CD4-positive, alpha-beta T cell (primary cell): ENCODE results near the gene STAM2. TPM values are rescaled to one million over a fixed set of nuclear protein-coding genes. Genes with fewer than 3 reads are reported as not detected.

Experiments used
- ATAC-seq: fragments of 200-7000 bp; cut with Tn5 transposase; one replicate; pipeline ENCODE4 v1.10.0; 2022; ENCODE audit warnings: mild to moderate bottlenecking; ENCODE audit not compliant: poor library complexity
- CTCF ChIA-PET: fragments of 350-600 bp; sonication (Branson Sonifier 250); formaldehyde crosslinking; loops from one replicate; lab custom pipeline; 2021; ENCODE audit warnings: antibody characterized with exemption, inconsistent platforms; lab: Charles Lee
- POLR2A ChIA-PET: fragments of 350-600 bp; sonication (Branson Sonifier 250); formaldehyde crosslinking; loops from one replicate; lab custom pipeline; 2021; ENCODE audit warnings: antibody characterized with exemption, inconsistent platforms; lab: Charles Lee
- DNase-seq, 14 experiments: peaks; one replicate each; pipeline ENCODE4 v3.0.0-alpha.2; 2013 to 2020; ENCODE audit warnings: mixed read lengths in 2 of 14
- H3K27ac ChIP-seq, 2 donors: one replicate each; pipeline versions ENCODE4 v1.5.1 to v1.7.0; 2013; ENCODE audit warnings: low read length in 2 of 2, low read depth in 1 of 2, mild to moderate bottlenecking in 1 of 2
- H3K27me3 ChIP-seq, 2 experiments: 1 replicate in 1 of 2; 2 replicates in 1 of 2; pipeline versions ENCODE4 v1.6.1 to v1.7.0; 2013; ENCODE audit warnings: low read length in 2 of 2, control low read depth in 1 of 2, mild to moderate bottlenecking in 1 of 2, moderate library complexity in 1 of 2; ENCODE audit not compliant: insufficient read depth in 2 of 2, control insufficient read depth in 1 of 2
- H3K36me3 ChIP-seq: one replicate; pipeline ENCODE4 v1.6.1; 2013; ENCODE audit warnings: low read length, control low read depth; ENCODE audit not compliant: insufficient read depth
- H3K4me1 ChIP-seq: one replicate; pipeline ENCODE4 v1.6.1; 2013; ENCODE audit warnings: low read length, control low read depth; ENCODE audit not compliant: insufficient read depth
- H3K4me3 ChIP-seq: one replicate; pipeline ENCODE4 v1.5.1; 2013; ENCODE audit warnings: mild to moderate bottlenecking, low read length, moderate library complexity
- H3K9me3 ChIP-seq, 2 experiments: 1 replicate in 1 of 2; 2 replicates in 1 of 2; pipeline versions ENCODE4 v1.6.1 to v1.7.0; 2013; ENCODE audit warnings: low read length in 2 of 2, mild to moderate bottlenecking in 2 of 2, control low read depth in 1 of 2, moderate library complexity in 1 of 2; ENCODE audit not compliant: control insufficient read depth in 1 of 2, insufficient read depth in 1 of 2
- H3K27ac Mint-ChIP-seq: one replicate; pipeline ENCODE4 v1.8.0; 2020; ENCODE audit warnings: mixed read lengths
- H3K27me3 Mint-ChIP-seq: one replicate; pipeline ENCODE4 v1.8.0; 2021; ENCODE audit warnings: mixed read lengths
- H3K36me3 Mint-ChIP-seq: one replicate; pipeline ENCODE4 v1.8.0; 2021; ENCODE audit warnings: low read depth, mixed read lengths
- H3K4me1 Mint-ChIP-seq: one replicate; pipeline ENCODE4 v1.8.0; 2021; ENCODE audit warnings: low read depth, mixed read lengths
- H3K4me3 Mint-ChIP-seq: one replicate; pipeline ENCODE4 v1.8.0; 2020; ENCODE audit warnings: mild to moderate bottlenecking, mixed read lengths
- H3K9me3 Mint-ChIP-seq: one replicate; pipeline ENCODE4 v1.8.0; 2020; ENCODE audit warnings: mixed read lengths
- intact Hi-C, 2 experiments: fragments of 100-400 bp; cut with DNase I in 1 of 2; cut with micrococcal nuclease in 1 of 2; formaldehyde crosslinking; loops; one replicate each; pipeline versions ENCODE4 v1.15.1 to v1.9.0; 2023 to 2025; cut with DNase I, micrococcal nuclease
- polyA plus RNA-seq, 2 donors: library from polyadenylated mRNA; unstranded; fragments of 120-200 nt; gene quantifications; one replicate each; pipeline ENCODE4 v1.2.1, GENCODE V29; 2013
- total RNA-seq, 174 experiments: library from RNA in 2 of 174; stranded (reverse) in 2 of 174; gene quantifications; one replicate each; pipeline ENCODE4 v1.2.3 and lab custom pipeline; 2021 to 2026
- TF ChIP-seq, protein P1 (sequence below): fragments of 200-600 bp; IDR thresholded peaks from one replicate; pipeline ENCODE4 v1.8.0; 2022; ENCODE audit warnings: antibody characterized with exemption, mild to moderate bottlenecking

STAM2 gene
- total RNA-seq (1 to 10 TPM; 4.1 to 4.9 TPM), total RNA-seq (lab: John Stamatoyannopoulos, UW) (11.8 to 70.4 (median 43.6) reads per million in 172 experiments)
- polyA plus RNA-seq (2013, experiment 1 of 2) = 13.6 TPM
- 13.4 TPM for polyA plus RNA-seq (2013, experiment 2 of 2)

DNA sequence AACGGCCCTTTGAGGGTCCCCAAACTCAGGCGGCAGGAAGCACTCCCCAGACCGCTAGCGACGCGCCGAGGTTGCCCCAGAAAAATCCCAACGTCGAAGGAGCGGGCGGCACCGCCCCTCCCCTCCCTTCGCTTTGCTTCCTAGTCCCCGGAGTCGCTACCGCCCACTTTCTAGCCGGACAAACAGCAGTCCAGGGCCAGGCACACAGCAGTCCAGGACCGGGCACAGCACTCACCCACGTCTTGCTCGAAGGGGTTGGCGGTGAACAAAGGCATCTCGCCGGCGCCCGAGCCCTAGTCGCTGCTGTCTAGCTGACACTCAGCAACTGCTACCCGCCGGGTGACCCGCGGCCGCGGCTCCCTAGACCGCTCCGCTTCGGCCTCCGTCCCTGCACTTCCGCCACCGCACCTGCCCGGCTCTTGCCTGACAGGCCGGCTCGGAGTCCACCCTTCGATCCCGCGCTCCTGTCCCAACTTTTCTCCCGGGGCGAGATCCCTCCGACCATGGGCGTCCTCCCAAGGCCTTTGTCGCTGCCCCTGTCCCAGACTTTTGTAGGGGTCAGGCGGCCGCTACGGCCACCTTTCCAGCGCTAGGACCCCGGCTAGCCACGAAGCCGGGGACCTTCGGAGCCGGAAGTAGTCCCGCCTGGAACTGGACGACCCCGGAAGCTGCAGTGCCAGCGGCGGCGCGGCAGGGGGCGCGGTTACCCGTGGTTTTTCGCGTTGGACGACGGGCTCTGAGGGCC is at the start of gene STAM2:
STAM2 (minus strand) TSS at position 396 of the 745 bp plus-strand sequence; CDS start at position 275, 121 bp downstream.
- peak within 1 kb of the TSS; percentile 98 for H3K4me3 ChIP-seq
- intact Hi-C loops = loop anchor here (1.0 to 10.0 kb wide), 6 partner anchors 139 to 1342 kb away; partner anchors contain the start of genes ARL6IP6 (in 2 of the 2) and ARL5A (in 1 of the 2)
- H3K9me3 ChIP-seq = no peaks in the 10 kb centered on the region
- ChIA-PET CTCF (interaction anchor here (0.7 to 2.0 kb wide), 13 partner anchors 10 to 567 kb away, joined by 3 to 18 read pairs (median 4); partner anchors contain the start of gene PRPF40A), POLR2A (interaction anchor here (0.9 to 2.9 kb wide), 9 partner anchors 8 to 915 kb away, joined by 3 to 25 read pairs (median 3); partner anchors contain the start of genes ARL5A, ARL6IP6 and PRPF40A)
- no peaks in the 10 kb centered on the region for H3K27me3 ChIP-seq
- Mint-ChIP-seq H3K4me3 (peak within 1 kb of the TSS; percentile 98), H3K36me3 (peaks cover 21% of the 10 kb centered on the region), H3K27ac (peak within 1 kb of the TSS; percentile 98), H3K4me1 (peaks cover 48% of the 10 kb centered on the region), H3K9me3 (no peaks in the 10 kb centered on the region), H3K27me3 (no peaks in the 10 kb centered on the region)
- no peaks in the 10 kb centered on the region for H3K36me3 ChIP-seq
- TF ChIP-seq, protein P1, sequence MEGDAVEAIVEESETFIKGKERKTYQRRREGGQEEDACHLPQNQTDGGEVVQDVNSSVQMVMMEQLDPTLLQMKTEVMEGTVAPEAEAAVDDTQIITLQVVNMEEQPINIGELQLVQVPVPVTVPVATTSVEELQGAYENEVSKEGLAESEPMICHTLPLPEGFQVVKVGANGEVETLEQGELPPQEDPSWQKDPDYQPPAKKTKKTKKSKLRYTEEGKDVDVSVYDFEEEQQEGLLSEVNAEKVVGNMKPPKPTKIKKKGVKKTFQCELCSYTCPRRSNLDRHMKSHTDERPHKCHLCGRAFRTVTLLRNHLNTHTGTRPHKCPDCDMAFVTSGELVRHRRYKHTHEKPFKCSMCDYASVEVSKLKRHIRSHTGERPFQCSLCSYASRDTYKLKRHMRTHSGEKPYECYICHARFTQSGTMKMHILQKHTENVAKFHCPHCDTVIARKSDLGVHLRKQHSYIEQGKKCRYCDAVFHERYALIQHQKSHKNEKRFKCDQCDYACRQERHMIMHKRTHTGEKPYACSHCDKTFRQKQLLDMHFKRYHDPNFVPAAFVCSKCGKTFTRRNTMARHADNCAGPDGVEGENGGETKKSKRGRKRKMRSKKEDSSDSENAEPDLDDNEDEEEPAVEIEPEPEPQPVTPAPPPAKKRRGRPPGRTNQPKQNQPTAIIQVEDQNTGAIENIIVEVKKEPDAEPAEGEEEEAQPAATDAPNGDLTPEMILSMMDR = peak; percentile 96
- ATAC-seq (peak; percentile 85), DNase-seq (peak; percentile 81 to 96 (median 92))
- H3K4me1 ChIP-seq = peaks cover 18% of the 10 kb centered on the region
- H3K27ac ChIP-seq = peak within 1 kb of the TSS; percentile 94 to 97

DNA sequence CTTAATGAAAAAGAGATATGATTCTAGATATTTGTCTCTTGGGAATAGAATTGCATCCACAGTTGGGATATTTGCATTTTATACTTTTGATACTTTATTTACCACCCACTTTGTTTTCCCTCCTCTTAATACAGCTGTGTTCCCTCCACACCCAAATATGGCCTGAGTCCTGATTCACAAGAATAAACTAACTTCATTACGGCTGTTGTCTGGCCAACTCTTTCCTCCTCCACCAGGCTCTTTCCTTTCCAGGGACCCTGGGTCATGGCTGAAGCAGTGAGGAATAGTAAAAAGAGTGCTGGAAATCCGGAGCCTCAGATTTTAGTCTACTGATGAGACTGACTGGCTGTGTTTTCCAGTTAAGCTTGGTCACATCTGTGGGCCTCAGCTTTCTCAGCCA is 48.4 kb upstream of the STAM2 start:
- ChIA-PET POLR2A (no interaction called here), CTCF (no interaction called here)
- Mint-ChIP-seq H3K4me3 (no peak overlapping the region), H3K27ac (no peak overlapping the region), H3K4me1 (no peaks in the 10 kb centered on the region), H3K36me3 (no peaks in the 10 kb centered on the region), H3K27me3 (peaks cover 11% of the 10 kb centered on the region), H3K9me3 (no peaks in the 10 kb centered on the region)
- TF ChIP-seq, protein P1 = no peak
- no peaks in the 10 kb centered on the region for H3K9me3 ChIP-seq
- H3K4me1 ChIP-seq = no peaks in the 10 kb centered on the region
- H3K27ac ChIP-seq = no peak overlapping the region
- intact Hi-C loops = no loop called here
- H3K36me3 ChIP-seq = no peaks in the 10 kb centered on the region
- ATAC-seq = no peak
- no peak for DNase-seq
- no peak overlapping the region for H3K4me3 ChIP-seq
- H3K27me3 ChIP-seq = no peaks in the 10 kb centered on the region

DNA sequence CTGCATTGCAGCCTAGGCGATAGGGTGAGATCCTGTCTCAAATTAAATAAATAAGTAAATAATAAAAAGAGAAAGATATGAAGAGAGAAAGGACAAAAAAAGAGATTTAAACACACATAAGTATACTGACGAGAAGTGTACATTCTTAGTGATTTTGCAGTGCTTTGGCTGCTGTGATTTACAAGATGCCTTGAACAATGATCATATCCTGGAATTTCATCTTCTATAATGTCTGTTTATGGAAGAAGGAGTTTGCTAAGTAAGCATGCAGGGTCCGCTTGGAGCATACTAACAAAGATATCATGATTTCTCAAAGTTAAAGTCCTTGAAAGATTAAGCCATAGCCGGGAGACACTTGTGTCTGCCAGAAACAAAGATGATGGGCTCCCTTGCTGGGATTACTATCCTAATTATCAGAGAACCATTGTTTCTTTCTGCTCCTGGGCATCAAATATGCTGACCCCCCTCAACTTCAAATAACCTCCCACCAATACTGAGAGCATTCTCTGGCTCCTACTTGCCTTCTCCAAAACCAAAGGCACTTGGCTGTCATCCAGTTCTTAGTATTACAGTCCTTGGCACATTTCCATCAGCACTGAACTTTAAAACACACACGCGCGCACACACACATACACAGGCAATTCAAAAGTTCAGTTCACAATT is 47.5 kb upstream of the STAM2 start:
- no peak overlapping the region for H3K4me3 ChIP-seq
- no peak overlapping the region for H3K27ac ChIP-seq
- Mint-ChIP-seq H3K4me3 (no peak overlapping the region), H3K27ac (no peak overlapping the region), H3K4me1 (no peaks in the 10 kb centered on the region), H3K36me3 (no peaks in the 10 kb centered on the region), H3K27me3 (peaks cover 11% of the 10 kb centered on the region), H3K9me3 (no peaks in the 10 kb centered on the region)
- no peaks in the 10 kb centered on the region for H3K4me1 ChIP-seq
- no peaks in the 10 kb centered on the region for H3K9me3 ChIP-seq
- ChIA-PET POLR2A (no interaction called here), CTCF (no interaction called here)
- DNase-seq (no peak), ATAC-seq (no peak)
- no peaks in the 10 kb centered on the region for H3K27me3 ChIP-seq
- H3K36me3 ChIP-seq = no peaks in the 10 kb centered on the region
- intact Hi-C loops = no loop called here
- TF ChIP-seq, protein P1 = no peak
